ENCODE data around the gene GIMAP2.

GRCh38 chr7:150649080-150649385 is 36.5 kb upstream of the GIMAP2 start:
- no peak for TF ChIP-seq POLR2A (IDR thresholded peaks at IDR 0.05)
- TF ChIP-seq CTCF (IDR thresholded peaks at IDR 0.05): no peak

Data from body of pancreas (tissue), 4 donors.